Measurements from ENCODE around the gene TNS1. TPM values are rescaled to one million over a fixed set of nuclear protein-coding genes. Genes with fewer than 3 reads are reported as not detected.

Gene TNS1
- total and polyA plus RNA-seq, 8 donors: 139 to 327 (median 159) TPM

DNA sequence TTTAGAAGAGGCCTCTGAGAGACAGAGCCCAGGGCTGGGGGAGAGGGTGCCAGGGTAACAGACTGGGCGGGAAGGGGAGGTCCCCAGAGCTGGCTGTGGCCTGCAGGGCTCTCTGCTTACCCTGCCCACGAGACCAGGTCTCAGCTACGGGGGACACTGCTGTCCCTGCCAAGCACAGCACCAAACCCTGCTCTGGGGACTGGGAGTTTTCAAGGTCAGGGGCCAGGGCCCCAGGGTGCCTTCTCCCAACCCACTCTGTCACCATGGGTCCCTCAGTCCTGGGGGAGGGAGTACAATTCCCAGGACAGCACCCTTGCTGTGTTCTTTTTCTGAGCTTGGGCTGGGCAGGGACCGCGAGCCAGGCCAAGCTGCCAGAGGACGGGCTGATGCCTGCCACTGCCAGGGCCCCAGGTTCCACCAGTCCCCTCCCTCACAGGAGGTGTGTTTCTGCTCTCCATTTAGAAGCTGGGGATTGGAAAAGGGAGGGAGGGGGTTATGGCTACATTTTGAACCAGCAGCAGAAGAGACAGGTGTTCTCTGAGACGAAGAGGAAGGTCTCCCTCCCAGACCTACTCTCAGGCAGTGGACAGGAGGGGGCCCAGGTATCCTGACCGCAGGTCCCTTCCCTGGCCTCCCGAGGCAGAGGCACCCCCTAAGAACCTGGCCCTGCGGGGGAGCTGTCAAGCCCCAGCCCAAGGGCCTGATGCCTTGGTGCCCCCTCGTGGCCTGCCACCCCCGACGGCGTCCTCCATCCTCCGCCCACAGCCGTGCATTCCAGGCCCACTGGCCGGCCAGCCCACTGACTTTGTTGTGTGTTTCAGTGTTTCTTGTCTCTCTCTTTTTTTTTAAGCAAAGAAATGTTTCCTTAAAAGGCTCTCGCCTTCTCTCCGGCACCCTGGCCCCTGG lies 80.4 kb downstream of the TNS1 start:
- Histone ChIP-seq H3K4me3 (no peak overlapping the region), H3K9me3 (no peaks in the 10 kb centered on the region), H3K36me3 (no peaks in the 10 kb centered on the region), H3K27ac (peak overlapping the region; percentile 66 to 71), H3K27me3 (no peaks in the 10 kb centered on the region), H3K4me1 (peaks cover 81 to 89% of the 10 kb centered on the region in 2 donors)
- TF ChIP-seq, protein P1, sequence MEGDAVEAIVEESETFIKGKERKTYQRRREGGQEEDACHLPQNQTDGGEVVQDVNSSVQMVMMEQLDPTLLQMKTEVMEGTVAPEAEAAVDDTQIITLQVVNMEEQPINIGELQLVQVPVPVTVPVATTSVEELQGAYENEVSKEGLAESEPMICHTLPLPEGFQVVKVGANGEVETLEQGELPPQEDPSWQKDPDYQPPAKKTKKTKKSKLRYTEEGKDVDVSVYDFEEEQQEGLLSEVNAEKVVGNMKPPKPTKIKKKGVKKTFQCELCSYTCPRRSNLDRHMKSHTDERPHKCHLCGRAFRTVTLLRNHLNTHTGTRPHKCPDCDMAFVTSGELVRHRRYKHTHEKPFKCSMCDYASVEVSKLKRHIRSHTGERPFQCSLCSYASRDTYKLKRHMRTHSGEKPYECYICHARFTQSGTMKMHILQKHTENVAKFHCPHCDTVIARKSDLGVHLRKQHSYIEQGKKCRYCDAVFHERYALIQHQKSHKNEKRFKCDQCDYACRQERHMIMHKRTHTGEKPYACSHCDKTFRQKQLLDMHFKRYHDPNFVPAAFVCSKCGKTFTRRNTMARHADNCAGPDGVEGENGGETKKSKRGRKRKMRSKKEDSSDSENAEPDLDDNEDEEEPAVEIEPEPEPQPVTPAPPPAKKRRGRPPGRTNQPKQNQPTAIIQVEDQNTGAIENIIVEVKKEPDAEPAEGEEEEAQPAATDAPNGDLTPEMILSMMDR (IDR thresholded peaks at IDR 0.05): no peak
- peak; percentile 24 for ATAC-seq
- peak in 2 of 4 donors; percentile 57 to 85 for DNase-seq
- intact Hi-C loops (cut with DNase I): no loop called here

DNA sequence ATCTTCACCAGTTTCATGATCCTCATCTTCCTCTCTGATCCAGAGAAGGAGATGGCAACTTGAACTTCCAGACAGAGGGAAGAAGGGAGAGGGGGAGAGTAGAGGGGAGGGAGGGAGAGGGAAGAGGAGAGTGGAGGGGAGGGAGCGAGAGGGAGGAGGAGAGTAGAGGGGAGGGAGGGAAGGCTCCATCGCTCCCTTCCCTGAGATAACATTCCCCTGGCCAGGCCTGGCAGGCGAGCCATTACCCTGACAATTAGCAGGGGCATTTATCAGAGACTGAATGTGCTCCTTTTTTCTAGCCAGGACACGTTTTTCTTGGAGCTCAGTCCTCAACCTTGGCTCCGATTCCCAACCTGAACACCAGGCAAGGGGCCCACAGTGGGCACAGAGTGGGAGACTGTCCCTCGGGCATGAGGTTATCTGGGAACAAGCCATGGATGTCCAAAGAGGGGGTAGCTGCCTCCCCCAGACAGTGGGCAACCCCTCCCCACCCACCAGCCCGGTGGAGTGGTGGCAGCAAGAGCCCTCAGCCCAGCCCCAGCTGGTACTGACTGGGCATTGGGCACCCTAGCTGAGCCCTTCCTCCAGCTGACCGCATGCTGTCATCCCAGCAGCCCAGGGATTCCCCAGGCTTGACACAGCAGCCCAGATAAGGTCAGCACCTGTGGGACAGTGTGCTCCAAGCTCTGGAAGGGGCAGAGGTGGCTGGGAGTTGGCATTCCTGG lies 81.8 kb downstream of the TNS1 start:
- H3K27ac ChIP-seq: peak overlapping the region; percentile 66 to 71
- no peaks in the 10 kb centered on the region for H3K36me3 ChIP-seq
- intact Hi-C loops (cut with DNase I): no loop called here
- no peaks in the 10 kb centered on the region for H3K27me3 ChIP-seq
- ATAC-seq (peak; percentile 27), DNase-seq (peak in 1 of 4 donors; percentile 72)
- H3K4me3 ChIP-seq: no peak overlapping the region
- H3K4me1 ChIP-seq: peaks cover 81 to 89% of the 10 kb centered on the region in 2 donors
- TF ChIP-seq, protein P1 (IDR thresholded peaks at IDR 0.05): no peak
- no peaks in the 10 kb centered on the region for H3K9me3 ChIP-seq

- Histone ChIP-seq H3K36me3 (peaks cover 0 to 4% of the 10 kb centered on the region in 2 donors), H3K4me3 (no peak overlapping the region), H3K9me3 (no peaks in the 10 kb centered on the region), H3K27ac (peak overlapping the region; percentile 66 to 71), H3K4me1 (peaks cover 76 to 99% of the 10 kb centered on the region in 2 donors), H3K27me3 (no peaks in the 10 kb centered on the region)
- ATAC-seq (no peak), DNase-seq (peak in 1 of 4 donors; percentile 80)
- TF ChIP-seq, protein P1 (IDR thresholded peaks at IDR 0.05): no peak
- intact Hi-C loops (cut with DNase I): no loop called here
Observed at GRCh38 chr2:217919781-217920351, 82.9 kb downstream of the TNS1 start.

- Histone ChIP-seq H3K27ac (peak overlapping the region; percentile 66 to 71), H3K27me3 (no peaks in the 10 kb centered on the region), H3K4me3 (no peak overlapping the region), H3K4me1 (peaks cover 73 to 100% of the 10 kb centered on the region in 2 donors), H3K9me3 (no peaks in the 10 kb centered on the region), H3K36me3 (peaks cover 0 to 4% of the 10 kb centered on the region in 2 donors)
- TF ChIP-seq, protein P1 (IDR thresholded peaks at IDR 0.05): no peak
- intact Hi-C loops (cut with DNase I): no loop called here
- DNase-seq: peak in 1 of 4 donors; percentile 79
- ATAC-seq: peak; percentile 2
Observed at GRCh38 chr2:217919204-217919603, 83.6 kb downstream of the TNS1 start.
